Stimulated activated CD4-positive, alpha-beta T cell treated with anti-CD3 and anti-CD28 coated beads, Interleukin-4, amount 100 ng/mL, for 4 hours (primary cell): ENCODE measurements around the gene RARA.
"Not testable (repeated sequence)": the region's sequence is repeated elsewhere in the genome, so short reads cannot be mapped to it uniquely, and the experiment has no call there.

Experiments used
- DNase-seq, 2 experiments: peaks; one replicate each; pipeline ENCODE4 v3.0.0-alpha.2; 2020

The RARA gene

DNA sequence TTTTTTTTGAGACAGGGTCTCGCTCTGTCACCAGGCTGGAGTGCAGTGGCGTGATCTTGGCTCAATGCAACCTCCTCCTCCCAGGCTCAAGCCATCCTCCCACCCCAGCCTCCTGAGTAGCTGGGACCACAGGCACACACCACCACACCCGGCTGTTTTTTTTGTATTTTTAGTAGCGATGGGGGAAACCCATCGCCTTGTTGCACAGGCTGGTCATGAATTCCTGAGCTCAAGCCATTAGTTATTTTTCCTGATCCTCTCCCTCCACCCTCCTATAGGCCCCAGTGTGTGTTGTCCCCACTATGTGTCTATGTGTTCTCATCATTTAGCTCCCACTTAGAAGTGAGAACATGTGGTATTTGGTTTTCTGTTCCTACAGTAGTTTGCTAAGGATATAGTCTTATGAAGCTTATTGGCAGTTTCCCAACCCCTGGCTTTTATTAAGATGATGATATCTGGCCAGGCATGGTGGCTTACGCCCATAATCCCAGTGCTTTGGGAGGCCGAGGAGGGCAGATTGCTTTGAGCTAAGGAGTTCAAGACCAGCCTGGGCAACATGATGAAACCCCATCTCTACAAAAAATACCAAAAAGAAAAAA lies 9.7 kb upstream of the RARA start:
- DNase-seq = not testable (repeated sequence)

- DNase-seq = no peak
Observed at GRCh38 chr17:40301315-40301714, 7.7 kb upstream of the RARA start.

DNA sequence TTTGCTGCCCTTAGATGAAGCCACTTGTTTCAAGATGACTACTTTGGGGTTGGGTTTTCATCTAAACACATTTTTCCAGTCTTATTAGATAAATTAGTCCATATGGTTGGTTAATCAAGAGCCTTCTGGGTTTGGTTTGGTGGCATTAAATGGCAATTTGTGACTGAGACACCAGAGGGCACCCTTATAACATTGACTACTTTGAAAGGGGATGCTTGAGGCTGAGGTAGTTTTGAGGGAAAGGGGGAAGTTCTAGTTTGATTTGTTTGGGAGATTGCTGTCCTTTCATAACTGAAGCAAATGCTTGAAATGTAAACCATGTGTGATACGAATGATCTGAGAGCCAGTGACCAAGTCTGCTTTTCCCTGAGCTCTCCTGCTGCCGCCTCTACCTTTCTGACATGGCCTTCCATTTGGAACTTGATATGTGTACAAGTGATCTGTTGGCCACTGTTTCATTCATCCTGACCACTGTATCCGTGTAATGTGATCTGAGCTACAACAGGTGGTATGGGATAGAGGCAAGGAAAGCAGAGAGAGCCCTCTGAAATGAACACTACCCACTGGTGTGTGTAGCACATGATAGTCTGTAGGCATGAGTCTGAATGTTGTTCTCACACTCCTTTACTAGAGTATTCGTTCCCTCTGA lies 5.8 kb upstream of the RARA start:
- peak in 1 of 2 experiments; percentile 43 for DNase-seq

- DNase-seq = no peak
Observed at GRCh38 chr17:40303708-40304551, 5.0 kb upstream of the RARA start.

DNA sequence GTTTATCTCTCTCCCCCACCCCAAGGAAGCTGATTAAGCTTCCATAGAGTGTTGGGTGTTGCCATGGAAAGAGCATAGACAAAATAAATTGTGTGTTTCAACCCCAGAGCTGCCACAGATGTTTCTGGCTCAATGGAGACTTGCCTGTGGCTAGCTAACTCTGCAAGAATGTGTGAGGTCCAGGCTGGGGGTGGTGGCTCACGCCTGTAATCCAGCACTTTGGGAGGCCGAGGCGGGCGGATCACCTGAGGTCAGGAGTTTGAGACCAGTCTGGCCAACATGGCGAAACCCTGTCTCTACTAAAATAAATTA lies 4.5 kb upstream of the RARA start:
- not testable (repeated sequence) for DNase-seq

DNA sequence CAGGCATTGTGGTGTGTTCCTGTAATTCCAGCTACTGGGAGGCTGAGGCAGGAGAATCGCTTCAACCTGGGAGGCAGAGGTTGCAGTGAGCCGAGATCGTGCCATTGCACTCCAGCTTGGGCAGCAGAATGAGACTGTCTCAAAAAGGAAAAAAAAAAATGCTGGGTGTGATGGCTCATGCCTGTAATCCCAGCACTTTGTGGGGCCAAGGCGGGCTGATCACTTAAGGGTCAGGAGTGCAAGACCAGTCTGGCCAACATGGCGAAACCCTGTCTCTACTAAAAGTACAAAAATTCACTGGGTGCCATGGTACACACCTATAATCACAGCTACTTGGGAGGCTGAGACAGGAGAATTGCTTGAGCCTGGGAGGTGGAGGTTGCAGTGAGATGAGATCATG lies 4.1 kb upstream of the RARA start:
- DNase-seq = not testable (repeated sequence)

DNA sequence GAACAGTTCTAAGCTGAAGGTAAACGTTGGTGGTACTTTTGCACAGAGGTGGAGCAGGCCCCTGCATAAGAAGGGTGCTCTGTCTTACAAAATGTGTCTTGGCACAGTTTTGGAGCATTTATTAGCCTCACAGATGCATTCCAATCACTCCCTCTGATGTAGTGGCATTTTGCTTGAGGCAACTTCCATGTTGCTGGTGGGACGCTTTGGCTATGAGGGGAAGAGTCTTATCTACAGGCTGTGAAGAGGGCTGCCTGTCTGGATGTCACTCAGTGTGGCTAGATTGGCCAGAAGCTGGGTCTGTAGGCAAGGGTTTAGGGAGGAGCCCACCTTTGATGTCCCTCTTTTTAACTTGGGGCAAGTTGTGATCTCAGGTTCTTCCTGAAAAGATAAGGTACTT lies 2.6 kb upstream of the RARA start:
- no peak for DNase-seq

- DNase-seq = no peak
Observed at GRCh38 chr17:40307001-40307730, 1.8 kb upstream of the RARA start.

DNA sequence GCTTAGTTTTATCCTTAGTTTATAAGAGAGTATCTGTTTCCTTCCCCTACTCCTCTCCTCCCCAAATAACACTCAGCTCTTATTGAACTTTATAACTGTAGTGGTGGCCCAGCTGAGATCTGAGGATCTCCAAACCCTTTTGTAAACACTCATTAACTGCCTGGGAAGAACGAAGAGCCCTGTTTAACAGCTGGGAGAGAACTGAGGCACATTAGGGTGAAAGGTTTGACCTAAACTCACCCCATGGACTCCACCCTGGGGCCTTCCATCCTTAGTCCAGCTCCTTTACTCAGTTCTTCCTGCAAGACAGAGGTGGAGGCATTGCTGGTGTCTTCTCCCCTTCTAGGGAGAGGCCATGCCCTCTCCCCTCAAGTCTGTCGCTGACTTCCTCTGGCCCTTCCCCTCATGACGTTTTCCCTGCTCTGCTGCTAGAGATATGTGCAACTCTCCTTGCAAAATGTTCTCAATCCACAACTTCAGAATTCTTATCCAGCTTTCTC lies 1.2 kb upstream of the RARA start:
- no peak for DNase-seq

DNA sequence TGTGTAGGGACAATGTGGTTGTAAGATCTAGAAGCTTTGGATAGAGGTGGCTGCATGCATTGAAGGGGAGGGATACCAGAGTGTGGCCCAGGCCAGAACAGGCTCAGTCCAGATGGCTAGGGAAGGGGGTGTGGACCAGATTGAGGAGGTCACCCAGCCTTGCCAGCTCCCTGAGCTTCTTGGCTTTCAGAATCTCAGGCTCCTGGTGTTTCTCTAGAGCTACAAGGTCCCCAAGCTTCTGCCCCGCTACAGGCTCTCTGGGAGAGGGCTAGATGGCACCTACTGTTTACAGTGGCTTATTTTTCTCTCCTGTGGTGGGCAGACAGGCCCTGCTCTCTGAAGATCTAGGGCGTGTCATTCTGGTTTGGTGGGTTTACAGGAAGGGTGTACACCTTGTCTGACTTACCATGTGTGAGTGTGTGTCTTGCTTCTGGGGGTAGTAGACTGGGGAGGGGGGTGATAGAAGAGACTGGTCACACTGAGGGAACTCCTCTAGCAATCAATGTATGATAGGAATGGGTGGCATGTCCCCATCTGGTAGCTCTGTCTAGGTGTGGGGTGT lies 1.1 kb downstream of the RARA start:
- DNase-seq = no peak

GRCh38 chr17:40310882-40311391 lies 2.0 kb downstream of the RARA start:
- no peak for DNase-seq

DNA sequence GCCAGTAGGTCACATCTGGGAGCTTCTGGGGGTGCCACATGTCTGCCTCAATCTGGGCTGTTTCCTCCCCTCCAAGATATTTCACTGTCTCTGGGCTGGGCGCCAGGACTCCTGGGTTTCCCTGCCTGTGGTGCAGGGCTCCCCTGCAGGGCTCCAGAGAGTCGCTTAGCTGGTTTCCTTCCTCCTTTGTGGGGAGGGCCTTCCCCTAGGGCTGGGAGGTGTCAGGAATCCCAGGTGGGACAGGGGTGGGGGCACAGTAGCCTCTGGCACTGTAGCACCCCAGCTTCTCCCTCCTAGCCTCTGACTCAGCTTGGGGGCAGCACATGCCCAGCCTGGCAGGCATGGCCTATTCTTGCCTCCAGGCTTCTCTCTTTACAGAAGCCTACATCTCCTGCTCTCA lies 2.6 kb downstream of the RARA start:
- no peak for DNase-seq

DNA sequence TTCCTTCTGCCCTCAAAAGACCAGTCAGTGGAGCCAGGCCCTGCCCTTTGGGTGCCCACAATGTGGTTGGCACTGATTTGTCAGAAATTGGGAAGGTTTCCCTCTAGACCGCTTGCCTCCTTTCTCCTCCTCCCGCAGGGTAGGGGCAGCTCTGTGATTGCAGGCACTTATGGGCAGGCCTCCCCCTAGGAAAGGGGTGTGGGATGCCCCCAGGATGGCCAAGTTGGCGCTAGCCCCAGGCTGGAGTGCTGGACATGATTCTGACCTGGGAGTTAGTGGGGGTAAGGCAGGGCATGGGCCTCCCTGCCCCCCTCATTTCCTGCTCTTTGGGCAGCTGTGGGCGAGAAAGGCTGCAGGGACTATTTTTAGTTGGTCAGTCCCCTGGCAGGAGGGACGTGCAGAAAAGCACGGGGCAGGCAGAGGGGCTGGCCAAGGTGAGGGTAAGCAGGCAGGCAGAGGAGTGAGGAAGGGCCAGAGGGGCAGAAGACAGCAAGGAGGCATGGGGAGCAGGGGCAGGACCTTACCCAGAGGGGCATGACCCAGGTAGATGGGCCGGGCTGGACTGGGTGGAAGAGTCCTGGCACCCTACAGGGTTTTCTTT lies 3.3 kb downstream of the RARA start:
- DNase-seq = no peak

- no peak for DNase-seq
Observed at GRCh38 chr17:40312893-40313667, 4.1 kb downstream of the RARA start.

- no peak for DNase-seq
Observed at GRCh38 chr17:40313668-40314583, 4.9 kb downstream of the RARA start.

DNA sequence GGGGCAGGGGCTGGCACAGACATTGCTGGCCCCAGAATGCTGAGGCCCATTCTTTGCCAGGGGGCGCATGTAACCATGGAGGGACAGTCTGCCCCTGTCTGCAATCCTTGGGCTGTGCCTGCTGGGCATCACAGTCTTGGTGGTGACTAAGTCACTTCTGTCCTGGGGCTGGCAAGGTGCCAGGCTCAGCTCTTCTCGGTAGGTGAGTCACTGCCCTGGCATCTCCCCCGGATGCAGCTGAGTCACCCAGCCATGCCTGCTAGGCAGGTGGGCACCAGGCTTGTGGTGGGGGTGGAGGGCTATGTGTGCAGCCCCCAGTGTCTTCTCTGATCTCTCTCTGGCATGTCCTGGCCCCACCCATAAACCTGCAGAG lies 5.6 kb downstream of the RARA start:
- peak; percentile 81 to 95 for DNase-seq

DNA sequence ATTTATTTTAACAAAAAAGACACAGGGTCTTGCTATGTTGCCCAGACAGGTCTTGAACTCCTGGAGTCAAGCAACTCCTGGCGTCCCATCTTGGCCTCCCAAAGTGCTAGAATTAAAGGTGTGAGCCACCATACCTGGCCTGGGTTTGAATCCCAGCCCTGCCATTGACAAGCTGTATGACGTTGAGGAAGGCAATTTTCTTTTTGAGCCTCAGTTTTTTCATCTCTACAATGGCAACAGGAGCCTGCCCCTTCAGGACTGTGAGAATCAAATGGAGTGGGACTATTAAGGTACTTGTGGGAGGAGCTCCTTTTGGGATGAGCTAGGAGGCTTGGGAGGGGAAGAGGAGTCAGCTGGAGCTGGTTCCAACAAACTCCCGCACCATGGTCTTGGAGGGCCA lies 6.2 kb downstream of the RARA start:
- no peak for DNase-seq

GRCh38 chr17:40315678-40316570 lies 6.9 kb downstream of the RARA start:
- no peak for DNase-seq

- DNase-seq = no peak
Observed at GRCh38 chr17:40316571-40317344, 7.8 kb downstream of the RARA start.
